ENCODE data around the gene RAB11FIP5.

RAB11FIP5 gene

DNA sequence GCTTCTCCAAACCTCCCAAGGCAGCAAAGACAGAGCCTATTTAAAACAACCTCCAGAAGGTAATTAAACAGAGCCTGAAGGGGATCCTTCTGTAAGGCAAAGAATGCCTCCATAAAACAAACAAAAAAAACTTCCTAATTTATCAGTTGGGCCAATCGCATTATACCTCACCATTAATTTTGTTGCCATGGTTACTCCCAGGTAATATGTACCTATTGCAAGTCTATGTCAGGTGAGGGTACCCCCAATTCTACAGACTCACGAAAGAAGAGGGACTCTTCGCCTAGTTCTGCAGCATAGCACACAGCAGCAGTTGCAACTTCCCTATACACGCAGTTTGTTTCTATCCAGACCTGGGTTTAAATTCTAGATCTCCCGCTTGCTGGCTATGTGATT lies 80.0 kb downstream of the RAB11FIP5 start:
- no peak for DNase-seq (ENCODE audit: low read depth)

DNA sequence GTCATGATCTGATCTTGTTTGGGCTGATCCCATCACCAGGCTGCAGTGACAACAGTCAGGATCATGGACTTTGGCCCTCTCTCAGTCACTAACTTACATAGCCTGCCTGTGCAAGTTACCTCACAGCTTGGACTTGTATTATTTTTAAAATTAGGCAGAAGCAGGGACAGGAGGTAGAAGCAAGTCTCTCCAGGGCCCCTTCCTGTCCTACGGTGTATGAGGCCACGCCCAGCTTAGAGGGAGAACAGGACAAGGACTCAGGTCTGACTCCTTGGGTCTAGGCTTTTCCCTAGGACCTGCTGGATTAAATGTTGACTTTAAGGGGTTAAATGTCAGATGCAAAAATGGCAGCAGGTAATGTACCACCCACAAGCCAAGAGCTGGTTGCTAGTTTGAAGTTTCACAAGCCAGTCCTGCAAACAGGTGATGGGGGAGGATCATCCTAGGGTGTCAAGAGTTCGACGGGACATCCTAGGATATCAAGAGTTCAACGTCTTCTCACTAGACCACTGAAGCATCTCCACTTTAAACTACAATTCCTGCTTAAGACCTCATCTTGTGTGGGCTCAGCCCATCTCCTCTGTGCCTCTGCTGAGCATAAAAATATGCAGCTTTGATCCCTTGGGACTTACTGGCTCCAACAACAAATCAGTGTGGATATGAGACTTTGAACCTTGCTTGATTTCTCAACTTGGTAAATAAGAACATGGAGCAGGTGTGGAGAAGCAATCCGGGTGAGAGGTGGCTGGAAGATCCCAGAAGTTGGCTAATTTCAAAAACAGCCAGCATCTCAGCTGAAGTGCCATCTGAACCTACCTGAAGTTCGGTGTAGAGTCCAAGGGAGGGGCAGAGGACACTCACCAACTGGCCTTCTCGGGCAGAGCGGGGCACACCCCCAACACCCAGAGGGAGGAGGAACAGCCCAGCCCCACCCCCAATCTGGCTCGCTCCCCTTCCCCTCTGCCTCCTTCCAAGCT lies 80.7 kb downstream of the RAB11FIP5 start:
- no peak for DNase-seq (ENCODE audit: low read depth)

DNA sequence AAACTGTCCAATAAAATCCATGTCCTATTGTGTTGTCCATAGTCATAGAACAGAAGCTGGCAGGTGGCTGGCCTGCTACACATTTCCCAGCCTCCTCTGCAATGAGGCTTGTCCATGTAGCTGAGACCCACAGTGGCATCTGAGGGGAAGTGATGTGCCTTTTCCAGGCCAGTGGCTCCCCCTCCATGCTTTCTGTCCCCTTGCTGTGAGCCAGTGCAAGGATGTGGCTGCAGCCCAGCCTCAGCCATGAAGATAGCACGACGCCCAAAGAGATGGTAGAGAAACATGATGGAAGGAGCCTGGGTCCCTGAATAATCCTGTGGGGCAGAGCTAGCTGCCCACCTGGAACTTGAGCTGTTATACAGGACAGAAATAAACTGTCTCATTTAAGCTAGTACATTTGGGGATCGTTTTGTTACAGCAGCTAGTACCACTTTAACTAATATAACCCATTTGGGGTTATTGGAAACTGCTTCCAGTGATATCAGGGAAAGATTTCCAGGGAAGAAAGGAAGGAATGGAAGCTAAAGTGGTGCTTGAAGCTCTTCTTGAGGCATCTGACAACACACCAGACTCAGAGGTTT lies 81.6 kb downstream of the RAB11FIP5 start:
- DNase-seq (ENCODE audit: low read depth), result no peak

DNA sequence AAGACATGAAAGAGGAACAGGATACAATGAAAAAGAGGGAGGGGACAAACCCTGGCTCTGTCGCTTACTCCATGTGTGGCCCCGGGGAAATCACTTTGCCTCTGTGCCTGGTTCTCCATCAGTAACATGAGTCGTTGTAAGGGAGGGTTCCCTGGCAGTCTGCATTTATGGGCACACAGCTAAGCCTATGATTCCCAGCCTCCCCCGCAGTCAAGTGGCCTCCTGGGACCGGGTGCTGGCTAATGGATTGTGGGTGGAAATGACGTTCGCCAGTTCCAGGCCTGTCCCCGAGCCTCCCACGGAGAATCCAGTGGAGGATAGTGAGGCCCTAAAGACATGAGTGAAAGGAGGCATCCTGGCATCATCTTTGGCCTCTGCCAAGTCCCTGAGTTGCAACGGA lies 83.9 kb downstream of the RAB11FIP5 start:
- DNase-seq (ENCODE audit: low read depth), result no peak

- no peak for DNase-seq (ENCODE audit: low read depth)
Observed at GRCh38 chr2:73027340-73027739, 85.4 kb downstream of the RAB11FIP5 start.

GRCh38 chr2:73023497-73023896 lies 89.3 kb downstream of the RAB11FIP5 start:
- DNase-seq (ENCODE audit: low read depth), result no peak
